Muscle of back (tissue), 11 donors: Measurements from ENCODE around the gene RBP5. TPM values are rescaled to one million over a fixed set of nuclear protein-coding genes. Genes with fewer than 3 reads are reported as not detected.

Source experiments
- DNase-seq, 3 donors: peaks; one replicate each; pipeline versions ENCODE4 v3.0.0 to v3.0.0-alpha.2; 2013
- polyA plus RNA-seq, 10 donors: library from polyadenylated mRNA; unstranded; fragments of 120-200 nt; gene quantifications; one replicate each; pipeline ENCODE4 v1.2.1, GENCODE V29; 2013; ENCODE audit not compliant: insufficient read length in 10 of 10

Gene RBP5
- polyA plus RNA-seq, 10 donors, result 1.1 to 8.2 (median 3.3) TPM

DNA sequence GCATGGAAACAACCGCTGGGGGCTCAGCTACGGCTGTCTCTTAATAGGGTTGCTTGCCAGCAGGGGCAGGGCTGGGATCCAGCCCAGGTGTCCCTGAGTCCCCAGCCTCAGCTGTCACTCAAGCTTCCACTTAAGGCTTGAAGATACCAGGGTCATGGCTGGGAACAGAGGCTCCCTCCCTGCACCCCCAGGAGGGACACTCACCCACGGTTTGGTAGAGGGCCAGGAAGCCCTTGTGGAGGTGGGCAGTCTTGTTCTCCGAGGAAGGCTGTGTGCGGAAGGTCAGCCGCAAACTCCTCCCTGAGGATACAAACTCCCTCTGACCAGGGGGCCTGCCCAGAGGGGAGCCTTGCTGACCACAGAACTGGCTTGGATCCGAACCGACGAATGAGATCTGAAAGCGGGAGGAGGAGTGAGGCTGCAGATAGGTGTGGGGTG is 27.0 kb downstream of the RBP5 start:
- no peak for DNase-seq

DNA sequence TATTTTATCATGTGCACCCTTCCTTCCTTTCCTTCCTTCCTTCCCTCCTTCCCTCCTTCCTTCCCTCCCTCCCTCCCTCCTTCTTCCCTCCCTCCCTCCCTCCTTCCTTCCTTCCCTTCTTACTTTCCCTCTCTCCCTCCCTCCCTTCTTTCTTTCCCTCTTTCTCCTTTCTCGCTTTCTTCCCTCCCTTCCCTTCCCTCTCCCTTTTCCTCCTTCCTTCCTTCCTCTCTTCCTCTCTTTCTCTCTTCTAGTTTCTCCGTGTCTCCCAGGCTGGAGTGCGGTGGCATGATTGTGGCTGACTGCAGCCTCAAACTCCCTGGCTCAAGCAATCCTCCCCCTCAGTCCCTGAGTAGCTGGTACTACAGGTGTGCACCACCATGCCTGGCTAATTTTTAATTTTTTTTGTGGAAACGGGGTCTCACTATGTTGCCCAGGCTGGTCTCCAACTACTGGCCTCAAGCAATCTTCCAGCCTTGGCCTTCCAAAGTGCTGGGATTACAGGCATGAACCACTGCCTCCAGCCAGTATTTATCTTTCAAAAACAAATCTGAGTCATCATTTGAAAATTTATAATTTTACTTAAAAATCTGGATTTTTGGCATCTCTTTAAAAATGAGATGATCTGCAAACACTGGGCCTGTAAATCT is 27.5 kb downstream of the RBP5 start:
- DNase-seq, result no peak

DNA sequence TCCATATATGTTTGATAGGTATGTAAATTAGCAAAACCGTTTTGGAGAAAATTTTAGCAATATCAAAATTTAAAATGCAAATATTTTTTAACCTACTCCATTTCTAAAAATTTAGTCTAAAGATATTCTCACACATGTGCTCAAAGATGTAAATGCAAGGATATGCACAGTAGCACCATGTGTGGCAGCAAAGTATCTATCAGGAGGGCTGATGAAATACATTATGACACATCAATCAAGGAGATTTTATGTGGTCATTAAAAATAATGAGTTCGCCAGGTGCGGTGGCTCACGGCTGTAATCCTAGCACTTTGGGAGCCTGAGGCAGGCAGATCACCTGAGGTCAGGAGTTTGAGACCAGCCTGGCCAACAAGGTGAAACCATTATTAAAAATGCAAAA is 28.4 kb downstream of the RBP5 start:
- DNase-seq, result no peak

DNA sequence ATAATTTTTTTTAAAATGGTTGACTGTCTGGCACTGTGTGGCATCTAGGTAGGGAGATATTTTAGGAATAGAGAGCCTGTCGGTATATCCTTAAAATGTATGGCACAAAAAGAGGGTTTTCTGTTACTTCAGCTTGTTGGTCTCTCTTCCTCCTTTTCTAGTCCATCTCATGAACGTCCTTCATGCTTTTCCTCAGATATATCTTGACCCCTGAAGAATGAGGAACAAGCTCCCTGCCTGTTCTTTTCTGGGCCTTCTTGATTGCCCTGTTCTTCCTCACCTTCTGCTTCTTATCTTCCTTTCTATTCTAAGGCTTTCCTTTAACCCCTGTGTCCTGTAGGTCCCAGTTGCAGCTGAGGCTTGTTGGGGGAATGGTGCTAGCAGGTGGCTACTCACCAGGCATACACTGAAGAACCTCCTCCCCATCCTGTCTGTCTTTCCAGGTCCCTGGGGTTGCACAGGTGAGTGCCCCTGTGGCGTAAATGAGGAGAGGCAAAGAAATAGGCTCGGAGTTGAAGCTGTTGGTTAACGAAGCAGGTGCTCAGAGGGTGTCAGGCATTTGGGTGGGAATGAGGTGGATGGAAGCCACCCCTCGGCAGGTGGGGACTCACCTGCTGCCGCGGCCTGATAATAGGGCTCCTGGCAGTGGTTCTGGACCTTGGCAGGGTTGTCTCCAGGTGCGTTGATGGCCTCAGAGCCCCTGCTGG is 29.2 kb downstream of the RBP5 start:
- DNase-seq, result no peak

DNA sequence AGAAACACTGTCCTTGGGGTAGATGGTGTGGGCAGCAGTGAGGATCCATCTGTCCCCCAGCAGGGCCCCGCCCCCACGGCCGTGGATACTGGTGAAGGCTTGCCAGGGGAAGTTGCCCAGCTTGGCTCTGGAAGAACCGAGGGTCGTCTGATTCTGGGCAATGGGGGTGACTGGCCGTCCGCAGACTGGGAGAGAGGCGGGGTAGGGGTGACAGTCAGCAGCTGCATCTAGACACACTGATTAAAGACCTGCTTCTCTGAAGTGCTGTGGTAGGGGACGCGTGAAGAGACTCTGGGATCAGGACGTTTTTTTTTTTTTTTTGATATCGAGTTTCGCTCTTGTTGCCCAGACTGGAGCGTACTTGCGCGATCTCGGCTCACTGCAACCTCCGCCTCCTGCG is 31.7 kb downstream of the RBP5 start:
- DNase-seq, result no peak

DNA sequence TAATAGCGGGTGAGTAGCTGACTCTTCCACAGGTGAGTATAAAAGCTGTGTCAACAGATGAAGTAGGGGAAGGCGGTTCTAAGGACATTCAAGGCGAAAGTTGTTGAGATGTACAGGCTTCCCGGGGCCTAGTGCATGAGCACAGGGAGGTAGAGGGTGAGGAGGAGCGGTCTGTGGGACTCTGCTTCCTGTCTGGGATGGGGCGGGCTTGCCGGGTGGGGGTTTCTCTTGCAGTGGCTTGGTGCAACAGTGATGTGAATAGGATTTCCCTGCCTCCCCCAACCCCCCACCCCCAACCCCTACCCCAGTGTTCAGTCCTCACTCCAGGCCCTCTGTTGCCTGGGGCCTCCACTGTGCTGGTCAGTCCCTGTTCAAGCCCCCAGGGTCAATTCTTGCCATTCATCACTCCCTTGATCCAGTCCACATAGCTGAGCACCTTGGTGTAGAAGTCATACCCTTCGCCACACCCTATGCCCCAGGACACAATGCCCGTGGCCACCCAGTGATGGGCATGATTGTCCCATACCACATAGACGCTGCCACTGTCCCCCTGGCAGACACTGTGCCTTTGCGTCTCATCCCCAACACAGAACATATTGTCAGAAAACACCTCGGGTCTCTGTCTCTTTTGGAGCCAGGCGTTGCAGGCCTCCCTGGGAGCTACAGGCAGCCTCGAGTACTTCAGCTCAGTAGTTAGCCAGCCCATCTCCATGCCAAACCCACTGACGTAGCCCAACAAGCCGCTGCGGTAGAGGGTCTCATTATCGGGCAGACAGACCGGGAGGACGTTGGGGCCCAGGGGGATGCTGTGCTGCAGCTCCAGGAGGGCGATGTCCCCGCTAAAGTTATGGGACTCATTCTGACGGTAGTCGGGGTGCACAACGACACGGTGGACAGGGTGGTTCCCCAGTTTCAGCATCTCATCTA is 32.4 kb downstream of the RBP5 start:
- DNase-seq, result no peak

DNA sequence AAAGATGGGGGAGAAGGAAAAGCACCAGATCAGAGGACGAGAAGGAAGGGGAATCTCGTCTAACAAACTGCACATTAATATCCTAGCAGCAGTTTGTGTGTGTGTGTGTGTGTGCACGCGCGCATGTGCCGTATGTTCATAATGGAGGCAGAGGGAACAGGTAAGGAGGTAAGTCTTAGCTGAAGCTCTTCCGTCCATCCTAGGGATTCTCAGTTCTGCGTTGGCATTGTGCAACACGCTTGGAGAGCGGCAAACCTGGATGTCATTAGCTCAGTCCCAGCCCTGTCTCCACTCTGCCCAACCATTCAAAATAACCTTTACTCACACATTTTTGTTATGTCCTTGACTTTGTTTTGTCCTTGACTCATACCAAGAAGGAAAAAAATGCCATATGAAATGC is 34.8 kb downstream of the RBP5 start:
- DNase-seq, result no peak

DNA sequence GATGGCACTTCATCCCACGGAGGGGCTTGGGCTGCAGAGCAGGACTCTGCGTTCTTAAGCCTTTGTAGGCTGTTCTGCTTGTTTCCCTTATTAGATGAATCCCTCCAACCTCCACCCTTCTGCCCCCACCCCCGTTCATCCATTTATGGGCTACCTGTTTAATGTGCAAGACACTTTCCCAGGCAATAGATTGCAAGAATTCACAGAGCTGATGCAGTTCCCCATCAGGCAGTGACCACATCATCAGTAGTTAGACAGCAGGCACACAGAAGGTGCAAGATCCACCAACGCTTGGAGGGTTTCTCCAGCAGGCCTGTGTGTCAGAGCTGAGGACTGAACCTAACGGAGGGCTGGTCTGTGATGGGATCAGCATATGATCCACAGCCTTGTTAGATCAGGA is 35.2 kb downstream of the RBP5 start:
- no peak for DNase-seq

DNA sequence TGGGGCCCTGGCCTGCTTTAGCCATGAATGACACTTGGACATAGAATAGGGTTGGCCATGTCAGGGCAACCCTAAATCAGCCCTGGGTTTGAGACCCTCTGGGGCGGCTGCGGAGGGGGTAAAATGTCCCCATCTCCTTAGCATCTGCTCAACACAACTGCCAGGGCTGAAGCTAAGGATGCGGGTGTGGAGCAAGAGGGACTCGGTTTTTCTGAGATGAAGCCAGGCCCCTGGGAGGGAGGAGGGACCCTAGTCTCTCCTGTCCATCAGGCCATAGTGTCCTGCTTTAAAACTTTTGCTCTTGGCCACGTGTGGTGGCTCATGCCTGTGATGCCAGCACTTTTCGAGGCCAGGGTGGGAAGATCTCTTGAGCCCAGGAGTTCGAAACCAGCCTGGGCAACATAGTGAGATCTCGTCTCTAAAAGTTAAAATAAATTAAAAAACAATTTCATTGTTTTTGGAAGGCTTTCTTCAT is 35.7 kb downstream of the RBP5 start:
- no peak for DNase-seq

DNA sequence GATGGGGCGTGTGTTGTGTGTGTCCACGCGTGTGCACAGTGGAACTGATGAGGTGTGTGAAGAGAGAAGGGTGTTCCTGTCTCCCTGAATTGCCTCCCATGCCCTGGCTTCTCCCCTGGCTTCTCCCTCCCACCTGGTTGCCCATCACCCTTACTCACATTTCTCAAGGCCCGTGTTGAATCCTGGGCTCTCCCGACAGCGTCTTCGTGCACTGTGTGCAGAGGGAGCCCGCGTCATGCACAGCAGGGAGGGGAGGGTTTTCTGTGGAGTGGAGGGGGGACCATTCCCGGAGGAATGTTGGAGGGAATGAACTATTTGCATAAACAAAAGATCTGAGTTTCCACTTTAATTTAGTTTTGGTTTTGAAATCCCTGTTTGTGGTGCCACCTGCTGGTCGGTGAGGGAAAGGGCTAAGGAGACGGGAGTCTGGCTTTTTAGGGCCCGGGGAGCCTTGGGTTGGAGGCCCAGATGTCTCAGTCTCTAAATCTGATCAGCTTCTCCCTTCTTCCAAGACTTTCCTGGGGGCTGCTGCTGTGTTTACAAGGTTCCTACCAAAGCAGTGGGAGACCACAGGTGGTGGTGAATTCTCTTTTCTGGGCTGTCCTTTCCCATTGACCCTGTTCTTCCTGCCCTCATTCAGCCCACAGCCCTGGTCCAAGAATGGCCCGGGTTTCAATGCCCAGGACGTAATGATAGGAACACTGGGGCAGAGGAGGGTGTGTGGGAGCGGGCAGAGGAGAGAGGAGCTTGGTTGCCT is 36.3 kb downstream of the RBP5 start, which contains the start of gene C1R:
Gene C1R, minus strand, starts transcription at position 217 of the 757 bp plus-strand sequence. Its CDS starts 57 bp downstream, at position 160.
- DNase-seq, result peak; percentile 88 to 93 (median 89)

DNA sequence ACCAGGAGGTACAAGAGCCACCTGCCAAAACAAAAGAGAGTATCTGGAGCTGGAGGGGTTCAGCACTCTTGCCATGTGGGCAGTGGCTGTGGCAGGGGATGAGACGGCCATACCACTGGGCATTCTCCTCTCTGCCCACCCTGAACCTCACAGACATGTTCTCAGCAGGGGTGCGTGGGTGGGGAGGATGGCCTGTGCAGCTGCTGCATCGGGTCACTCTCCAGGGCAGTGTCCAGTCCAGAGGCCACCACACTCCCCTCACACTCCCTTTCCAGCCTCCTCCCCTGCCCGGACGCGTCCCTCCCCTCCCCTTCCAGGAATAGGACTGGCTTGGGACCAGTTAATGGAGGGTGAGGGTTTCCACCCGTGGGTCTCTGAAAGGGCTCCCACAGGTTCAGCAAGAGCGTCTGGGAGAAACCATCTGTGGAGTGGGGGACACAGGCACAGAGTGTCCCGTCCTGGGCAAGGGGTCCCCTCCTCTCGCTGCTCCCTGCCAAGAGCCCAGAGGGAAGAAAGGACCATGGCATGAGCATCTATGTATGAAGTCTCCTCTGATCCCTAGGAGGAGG is 36.9 kb downstream of the RBP5 start:
- peak in 2 of 3 donors; percentile 55 to 76 for DNase-seq

DNA sequence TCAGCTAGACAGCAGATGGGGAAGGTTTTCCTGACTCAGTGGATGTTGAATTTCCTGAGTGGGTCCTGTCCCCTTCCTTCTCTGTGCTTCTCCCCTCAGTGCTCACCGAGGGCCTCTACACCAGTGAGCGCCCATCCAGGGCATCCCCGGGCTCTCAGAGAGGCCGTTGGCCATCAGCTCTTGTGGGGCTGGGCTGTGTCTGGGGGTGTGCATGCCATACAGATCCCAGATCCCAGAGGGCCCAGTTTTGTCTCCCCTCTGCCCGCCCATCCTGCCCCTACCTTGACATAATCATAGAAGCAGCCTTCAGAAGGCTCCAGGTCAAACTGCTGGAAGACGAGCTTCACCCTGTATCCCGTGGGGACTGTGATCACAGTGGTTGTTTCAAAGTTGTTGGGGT is 37.5 kb downstream of the RBP5 start:
- no peak for DNase-seq

DNA sequence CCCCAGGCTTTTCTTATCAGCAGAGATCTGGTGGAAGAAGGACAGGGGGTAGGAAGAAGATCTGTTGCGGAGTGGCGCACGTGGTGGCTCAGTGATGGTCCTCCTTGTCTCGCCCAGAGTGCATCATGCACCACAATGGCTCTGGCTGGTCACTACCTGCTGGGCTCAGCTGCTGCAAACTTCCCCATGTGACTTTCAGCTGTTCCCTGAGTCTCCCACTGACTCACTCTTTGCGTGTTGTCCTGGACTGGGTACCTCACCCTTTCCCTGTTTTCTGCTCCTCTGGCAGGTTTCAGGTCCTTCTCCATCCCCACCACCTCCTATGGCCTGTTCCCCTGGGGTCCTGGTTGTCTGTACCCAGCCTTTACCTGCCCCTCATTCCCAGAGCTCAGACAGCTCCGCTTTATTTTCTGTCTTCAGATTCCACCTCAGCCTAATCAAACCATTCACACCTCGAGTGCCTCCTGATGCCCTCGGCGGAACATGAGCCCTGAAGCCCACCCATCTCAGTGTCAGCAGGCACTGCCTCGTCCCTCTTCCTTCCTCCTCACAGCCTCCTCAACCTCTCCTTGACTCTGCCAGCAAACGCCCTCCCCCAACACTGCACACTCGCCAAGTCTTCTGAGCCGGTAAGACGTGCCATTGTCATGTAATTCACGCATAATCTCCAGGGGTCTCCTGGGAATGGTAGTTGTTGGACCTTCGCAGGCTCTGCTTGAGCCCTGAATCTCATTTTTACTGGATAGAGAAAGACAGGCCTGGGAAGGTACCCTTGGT is 38.3 kb downstream of the RBP5 start:
- no peak for DNase-seq

DNA sequence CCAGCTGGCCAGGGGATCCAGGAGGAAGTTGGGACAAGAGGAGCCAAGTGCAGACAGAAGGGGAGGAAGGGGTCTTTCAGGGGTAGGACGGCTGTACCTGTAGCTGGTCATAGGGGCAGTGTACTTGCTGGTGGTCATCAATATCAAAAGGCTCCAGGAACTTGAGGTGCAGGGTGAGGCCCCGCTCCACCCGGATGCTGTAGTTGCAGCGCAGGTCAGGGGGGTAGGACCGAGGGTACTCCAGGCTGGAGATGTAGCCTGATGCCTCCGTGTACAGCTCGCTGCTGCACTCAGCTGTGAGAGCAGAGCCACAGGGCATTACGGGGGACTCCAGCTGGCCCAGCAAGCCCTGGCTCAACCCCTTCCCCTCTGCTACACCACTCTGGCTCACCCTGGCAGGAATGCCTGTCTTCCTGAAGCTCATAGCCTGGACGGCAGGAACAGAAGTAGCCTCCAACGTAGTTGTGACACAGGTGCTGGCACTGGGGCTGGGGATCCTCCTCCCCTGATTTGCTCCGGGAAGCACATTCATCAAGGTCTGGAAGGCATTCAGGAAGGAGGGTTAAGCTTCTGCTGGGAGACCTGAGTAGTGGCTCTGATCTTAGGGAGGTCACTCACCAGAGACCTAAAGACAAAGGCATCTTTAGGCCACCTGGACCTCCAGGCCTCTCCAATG is 39.4 kb downstream of the RBP5 start:
- no peak for DNase-seq

DNA sequence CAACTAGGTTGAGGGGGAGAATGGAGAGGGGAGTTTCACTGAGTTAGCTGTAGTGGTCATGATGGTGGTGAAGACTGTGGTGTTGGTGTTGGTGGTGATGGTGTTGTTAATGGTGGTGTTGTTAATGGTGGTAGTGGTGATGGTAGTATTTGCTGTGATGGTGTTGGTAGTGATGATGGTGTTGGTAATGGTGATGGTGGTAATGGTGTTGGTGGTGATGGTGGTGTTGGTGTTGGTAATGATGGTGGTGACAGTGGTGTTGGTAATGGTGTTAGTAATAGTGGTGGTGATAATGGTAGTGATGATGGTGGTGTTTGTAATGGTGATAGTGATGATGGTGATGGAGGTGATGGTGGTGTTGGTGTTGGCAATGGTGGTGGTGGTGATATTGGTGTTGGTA is 45.6 kb downstream of the RBP5 start:
- no peak for DNase-seq

DNA sequence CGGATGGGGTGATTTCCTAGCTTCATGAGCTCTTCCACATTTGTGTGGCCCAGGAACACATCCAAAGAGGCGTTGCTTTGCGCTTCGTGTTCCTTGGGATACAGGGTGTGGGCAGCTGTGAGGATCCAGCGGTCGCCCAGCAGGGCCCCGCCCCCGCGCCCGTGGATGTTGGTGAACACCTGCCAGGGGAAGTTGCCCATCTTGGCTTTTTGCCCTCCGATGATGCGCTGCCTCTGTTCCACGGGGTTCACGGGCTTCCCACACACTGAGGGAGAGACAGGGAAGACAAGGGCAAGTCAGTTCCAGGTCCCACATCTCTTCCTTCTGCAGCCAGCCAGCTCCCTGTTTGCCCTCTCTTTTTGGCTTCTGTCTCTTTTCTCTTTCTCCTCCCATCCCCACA is 47.7 kb downstream of the RBP5 start:
- DNase-seq, result no peak

DNA sequence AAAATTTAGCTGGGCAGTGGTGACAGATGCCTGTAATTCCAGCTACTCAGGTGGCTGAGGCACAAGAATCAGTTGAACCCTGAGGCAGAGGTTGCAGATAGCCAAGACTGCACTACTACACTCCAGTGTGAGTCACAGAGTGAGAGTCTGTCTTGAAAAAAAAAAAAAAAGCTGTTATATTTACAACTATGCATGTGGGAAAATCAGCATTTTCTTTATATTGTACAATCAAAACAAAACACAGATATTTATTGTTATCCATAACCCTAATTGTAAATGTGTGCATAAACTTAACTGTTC is 48.9 kb downstream of the RBP5 start:
- DNase-seq, result no peak

DNA sequence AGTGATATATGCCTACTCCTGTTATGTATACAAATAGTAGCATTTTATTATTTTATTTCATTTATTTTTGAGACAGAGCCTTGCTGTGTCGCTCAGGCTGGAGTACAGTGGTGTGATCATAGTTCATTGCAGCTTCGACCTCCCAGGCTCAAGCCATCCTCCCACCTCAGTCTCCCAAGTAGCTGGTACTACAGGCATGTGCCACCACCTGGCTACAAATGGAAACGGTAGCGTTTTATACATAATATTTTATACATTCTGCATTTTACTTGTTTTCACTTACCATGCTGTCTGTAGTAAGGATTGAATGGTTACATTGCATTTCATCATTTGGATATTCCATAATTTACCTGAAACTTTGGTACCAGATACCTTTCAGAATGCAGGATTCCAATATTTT is 50.5 kb downstream of the RBP5 start:
- DNase-seq, result no peak

DNA sequence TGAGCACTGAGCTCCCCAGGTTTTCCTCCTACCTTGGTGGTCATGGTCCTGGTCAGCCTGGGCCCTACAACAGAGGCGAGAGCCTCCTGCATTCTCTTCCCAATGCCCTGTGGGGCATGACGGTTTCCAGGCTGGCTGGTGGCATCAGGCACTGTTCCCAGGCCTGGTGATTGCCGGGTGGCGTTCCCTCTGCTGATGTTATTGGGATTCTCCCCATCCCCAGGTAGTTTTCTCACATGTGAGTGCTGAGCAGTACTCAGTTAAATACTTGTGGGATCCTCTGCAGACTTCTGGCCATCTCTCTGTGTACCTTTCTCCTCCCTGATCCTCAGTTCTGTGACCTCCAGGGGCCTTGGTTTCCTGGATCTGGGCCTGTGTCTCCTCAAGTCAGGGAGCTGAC is 52.2 kb downstream of the RBP5 start:
- no peak for DNase-seq

DNA sequence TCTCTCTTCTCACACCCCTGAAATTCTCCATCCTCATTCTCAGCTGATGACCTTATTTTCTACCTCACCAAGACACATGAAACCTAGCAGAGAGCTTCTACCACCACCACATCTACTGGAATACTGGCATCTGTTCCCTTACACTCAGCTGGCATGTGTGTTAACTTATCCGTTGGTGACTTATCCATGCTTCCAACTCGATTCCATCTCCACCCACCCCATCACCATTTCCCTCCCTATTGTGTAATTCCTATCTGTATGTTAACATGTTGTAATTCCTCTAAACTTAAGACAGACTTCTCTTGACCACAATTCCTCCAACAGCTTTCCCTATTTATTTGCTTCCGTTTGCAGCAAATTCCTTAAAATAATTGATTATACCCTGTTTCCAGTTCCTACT is 52.8 kb downstream of the RBP5 start:
- no peak for DNase-seq
